NT2/D1 (cell line): ENCODE data around the gene RTP3.

Experiments used
- DNase-seq: peaks from one replicate; pipeline ENCODE4 v3.0.0-alpha.2; 2011; ENCODE audit warnings: low read depth, low spot score
- H3K27me3 ChIP-seq: 2 replicates; pipeline ENCODE4 v1.6.0; 2011; ENCODE audit warnings: mild to moderate bottlenecking; ENCODE audit not compliant: insufficient read length, insufficient read depth
- H3K36me3 ChIP-seq: 2 replicates; pipeline ENCODE4 v1.6.1; 2011; ENCODE audit warnings: mild to moderate bottlenecking, low read length, mixed read lengths; ENCODE audit not compliant: insufficient read depth, insufficient read length
- H3K4me1 ChIP-seq: 2 replicates; pipeline ENCODE4 v1.5.1; 2011; ENCODE audit not compliant: insufficient read depth, insufficient read length
- H3K4me3 ChIP-seq: 2 replicates; pipeline ENCODE4 v1.5.1; 2011; ENCODE audit warnings: low read depth; ENCODE audit not compliant: insufficient read length
- H3K9ac ChIP-seq: 2 replicates; pipeline ENCODE4 v1.6.0; 2011; ENCODE audit warnings: low read depth; ENCODE audit not compliant: insufficient read length
- H3K9me3 ChIP-seq: 2 replicates; pipeline ENCODE4 v1.5.1; 2011; ENCODE audit warnings: mild to moderate bottlenecking, low read length; ENCODE audit not compliant: insufficient read depth
- SUZ12 ChIP-seq: IDR thresholded peaks from 2 replicates; pipeline ENCODE4 v1.6.1; 2011; ENCODE audit not compliant: insufficient read length, insufficient read depth; ENCODE audit errors: extremely low read depth
- YY1 ChIP-seq: IDR thresholded peaks from 2 replicates; pipeline ENCODE4 v1.6.1; 2011; ENCODE audit not compliant: insufficient read length, insufficient read depth
- ZNF274 ChIP-seq: IDR thresholded peaks from 2 replicates; pipeline ENCODE4 v1.6.1; 2011; ENCODE audit warnings: mild to moderate bottlenecking, low read depth, low read length

The RTP3 gene

GRCh38 chr3:46500656-46501635 lies 3.2 kb downstream of the RTP3 start:
- Histone ChIP-seq H3K4me1 (peaks cover 15% of the 10 kb centered on the region), H3K27me3 (peaks cover 2% of the 10 kb centered on the region), H3K36me3 (no peaks in the 10 kb centered on the region), H3K4me3 (no peak overlapping the region), H3K9ac (no peak overlapping the region), H3K9me3 (no peaks in the 10 kb centered on the region)
- TF ChIP-seq ZNF274 (no peak), SUZ12 (no peak), YY1 (no peak)
- DNase-seq, result no peak

GRCh38 chr3:46501702-46502101 lies 3.9 kb downstream of the RTP3 start:
- Histone ChIP-seq H3K9ac (no peak overlapping the region), H3K36me3 (no peaks in the 10 kb centered on the region), H3K4me3 (no peak overlapping the region), H3K4me1 (peaks cover 22% of the 10 kb centered on the region), H3K27me3 (peaks cover 2% of the 10 kb centered on the region), H3K9me3 (no peaks in the 10 kb centered on the region)
- DNase-seq, result no peak
- TF ChIP-seq SUZ12 (no peak), YY1 (no peak), ZNF274 (no peak)

DNA sequence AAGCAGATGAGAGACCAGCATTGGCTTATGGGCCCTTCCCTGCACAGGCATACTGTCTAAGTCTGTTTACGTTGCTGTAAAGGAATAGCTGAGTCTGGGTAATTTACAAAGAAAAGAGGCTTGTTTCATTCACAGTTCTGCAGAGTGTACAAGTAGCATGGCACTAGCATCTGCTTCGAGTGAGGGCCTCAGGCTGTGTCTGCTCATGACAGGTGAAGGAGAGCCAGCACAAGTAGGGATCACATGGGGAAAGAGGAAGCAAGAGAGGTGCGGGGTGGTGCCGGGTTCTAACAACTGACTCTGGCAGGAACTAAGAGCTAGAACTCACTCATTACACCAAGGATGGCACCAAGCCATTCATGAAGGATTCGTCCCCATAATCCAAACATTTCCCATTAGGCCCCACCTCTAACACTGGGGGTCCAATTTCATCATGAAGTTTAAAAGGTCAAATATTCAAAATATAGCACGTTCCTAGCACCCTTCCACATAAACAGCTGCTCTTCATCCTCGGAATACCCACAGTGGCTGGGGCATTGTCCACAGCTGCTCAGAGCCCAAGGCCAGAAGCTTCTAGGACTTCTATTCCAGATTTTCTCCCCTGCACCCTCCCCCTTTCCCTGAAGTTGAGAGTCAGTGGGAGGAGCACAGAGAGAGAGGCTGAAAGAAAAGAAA lies 5.6 kb downstream of the RTP3 start:
- Histone ChIP-seq H3K4me1 (peaks cover 18% of the 10 kb centered on the region), H3K9me3 (no peaks in the 10 kb centered on the region), H3K9ac (no peak overlapping the region), H3K4me3 (no peak overlapping the region), H3K27me3 (no peaks in the 10 kb centered on the region), H3K36me3 (no peaks in the 10 kb centered on the region)
- TF ChIP-seq YY1, result no peak
- TF ChIP-seq SUZ12, result no peak
- TF ChIP-seq ZNF274, result no peak
- DNase-seq, result no peak

DNA sequence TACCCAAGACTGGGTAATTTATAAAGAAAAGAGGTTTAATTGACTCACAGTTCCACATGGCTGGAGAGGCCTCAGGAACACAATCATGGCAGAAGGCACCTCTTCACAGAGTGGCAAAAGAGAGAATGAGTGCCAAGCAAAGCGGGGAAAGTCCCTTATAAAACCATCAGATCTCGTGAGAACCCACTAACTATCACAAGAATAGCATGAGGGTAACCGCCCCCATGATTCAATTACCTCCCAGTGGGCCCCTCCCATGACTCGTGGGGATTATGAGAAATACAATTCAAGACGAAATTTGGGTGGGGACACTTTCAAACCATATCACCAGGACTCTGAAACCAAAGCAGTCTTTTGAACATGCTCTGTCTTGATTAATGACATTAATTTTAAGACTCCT lies 7.0 kb downstream of the RTP3 start:
- Histone ChIP-seq H3K36me3 (no peaks in the 10 kb centered on the region), H3K4me1 (peaks cover 10% of the 10 kb centered on the region), H3K27me3 (no peaks in the 10 kb centered on the region), H3K9me3 (no peaks in the 10 kb centered on the region), H3K9ac (no peak overlapping the region), H3K4me3 (no peak overlapping the region)
- no peak for TF ChIP-seq YY1
- no peak for TF ChIP-seq SUZ12
- TF ChIP-seq ZNF274, result no peak
- DNase-seq, result no peak

- DNase-seq, result no peak
- H3K4me1 ChIP-seq, result peaks cover 8% of the 10 kb centered on the region
- no peak overlapping the region for H3K9ac ChIP-seq
- no peaks in the 10 kb centered on the region for H3K27me3 ChIP-seq
- no peak overlapping the region for H3K4me3 ChIP-seq
- no peaks in the 10 kb centered on the region for H3K36me3 ChIP-seq
- no peaks in the 10 kb centered on the region for H3K9me3 ChIP-seq
- TF ChIP-seq YY1 (no peak), SUZ12 (no peak), ZNF274 (no peak)
Observed at GRCh38 chr3:46505953-46506352, 8.2 kb downstream of the RTP3 start.

- Histone ChIP-seq H3K9ac (no peak overlapping the region), H3K4me1 (peaks cover 8% of the 10 kb centered on the region), H3K27me3 (no peaks in the 10 kb centered on the region), H3K9me3 (no peaks in the 10 kb centered on the region), H3K4me3 (no peak overlapping the region), H3K36me3 (no peaks in the 10 kb centered on the region)
- DNase-seq, result no peak
- TF ChIP-seq YY1, result no peak
- no peak for TF ChIP-seq ZNF274
- TF ChIP-seq SUZ12, result no peak
Observed at GRCh38 chr3:46506526-46506925, 8.8 kb downstream of the RTP3 start.

GRCh38 chr3:46508850-46509591 lies 11.2 kb downstream of the RTP3 start:
- Histone ChIP-seq H3K9ac (no peak overlapping the region), H3K27me3 (no peaks in the 10 kb centered on the region), H3K36me3 (no peaks in the 10 kb centered on the region), H3K4me3 (no peak overlapping the region), H3K4me1 (peaks cover 8% of the 10 kb centered on the region), H3K9me3 (no peaks in the 10 kb centered on the region)
- TF ChIP-seq ZNF274 (no peak), YY1 (no peak), SUZ12 (no peak)
- no peak for DNase-seq
